SU-DHL-6 (cell line): Measurements from ENCODE around the gene ACAN.

ENCODE experiments used
- H2AFZ ChIP-seq: fragments of 200-600 bp; sonication (generic); 2 replicates; pipeline ENCODE4 v1.6.1; 2014; ENCODE audit warnings: low read depth, mild to moderate bottlenecking, moderate library complexity, mixed read lengths, antibody characterized with exemption, low read length; ENCODE audit not compliant: severe bottlenecking
- H3F3A ChIP-seq: fragments of 200-600 bp; shearing (Covaris generic); 2 replicates; pipeline ENCODE4 v1.6.0; 2016; ENCODE audit warnings: antibody characterized with exemption, mild to moderate bottlenecking; ENCODE audit not compliant: insufficient read depth
- H3K27ac ChIP-seq: fragments of 200-600 bp; sonication (generic); 2 replicates; pipeline ENCODE4 v1.5.1; 2016; ENCODE audit warnings: low read depth, mild to moderate bottlenecking, low read length, moderate library complexity, mixed read lengths
- H3K27me3 ChIP-seq: fragments of 200-600 bp; sonication (generic), shearing (Covaris generic); 2 replicates; pipeline ENCODE4 v1.6.0; 2014; ENCODE audit warnings: mild to moderate bottlenecking, low read length
- H3K36me3 ChIP-seq: fragments of 200-600 bp; sonication (generic); 2 replicates; pipeline ENCODE4 v1.6.1; 2014; ENCODE audit warnings: mild to moderate bottlenecking, low read length, mixed read lengths
- H3K4me2 ChIP-seq: fragments of 300-600, 200-600 bp; shearing (Covaris generic), sonication (generic); 2 replicates; pipeline ENCODE4 v1.6.0; 2014; ENCODE audit warnings: low read length, low read depth, mild to moderate bottlenecking; ENCODE audit not compliant: poor library complexity, severe bottlenecking
- H3K4me3 ChIP-seq: fragments of 200-600 bp; sonication (generic); 2 replicates; pipeline ENCODE4 v1.5.1; 2014; ENCODE audit warnings: antibody characterized with exemption, low read length, mild to moderate bottlenecking, mixed read lengths; ENCODE audit not compliant: insufficient read depth, poor library complexity, severe bottlenecking
- H3K79me2 ChIP-seq: fragments of 200-600 bp; sonication (generic); 2 replicates; pipeline ENCODE4 v1.6.1; 2014; ENCODE audit warnings: mild to moderate bottlenecking, low read length, moderate library complexity; ENCODE audit not compliant: insufficient read depth
- H3K9ac ChIP-seq: fragments of 200-600 bp; sonication (generic); 2 replicates; pipeline ENCODE4 v1.7.0; 2014; ENCODE audit warnings: mild to moderate bottlenecking, low read length
- H3K9me2 ChIP-seq: fragments of 200-600 bp; sonication (generic); replicated peaks from 2 replicates; pipeline ENCODE4 v1.6.1; 2014; ENCODE audit warnings: low read length; ENCODE audit not compliant: insufficient read depth
- H3K9me3 ChIP-seq: fragments of 200-600 bp; sonication (generic); 2 replicates; pipeline ENCODE4 v1.6.1; 2014; ENCODE audit warnings: low read length, mixed read lengths; ENCODE audit not compliant: insufficient read depth
- H4K20me1 ChIP-seq: fragments of 200-600 bp; sonication (generic); 2 replicates; pipeline ENCODE4 v1.6.1; 2014; ENCODE audit warnings: low read depth, mild to moderate bottlenecking, antibody characterized with exemption, low read length, moderate library complexity, mixed read lengths
- EZH2phosphoT487 ChIP-seq: fragments of 200-600 bp; sonication (generic), shearing (Covaris generic); conservative IDR thresholded peaks from 2 replicates; pipeline ENCODE4 v1.6.1; 2018; ENCODE audit warnings: mild to moderate bottlenecking, antibody characterized with exemption, low read length, moderate library complexity, mixed read lengths
- TF ChIP-seq, protein P1 (sequence below): fragments of 200-600 bp; sonication (generic); IDR thresholded peaks from one replicate; pipeline ENCODE4 v1.5.1; 2017; ENCODE audit warnings: antibody characterized with exemption, mild to moderate bottlenecking, low read length, moderate library complexity; ENCODE audit not compliant: insufficient read depth, poor library complexity, severe bottlenecking

The ACAN gene

DNA sequence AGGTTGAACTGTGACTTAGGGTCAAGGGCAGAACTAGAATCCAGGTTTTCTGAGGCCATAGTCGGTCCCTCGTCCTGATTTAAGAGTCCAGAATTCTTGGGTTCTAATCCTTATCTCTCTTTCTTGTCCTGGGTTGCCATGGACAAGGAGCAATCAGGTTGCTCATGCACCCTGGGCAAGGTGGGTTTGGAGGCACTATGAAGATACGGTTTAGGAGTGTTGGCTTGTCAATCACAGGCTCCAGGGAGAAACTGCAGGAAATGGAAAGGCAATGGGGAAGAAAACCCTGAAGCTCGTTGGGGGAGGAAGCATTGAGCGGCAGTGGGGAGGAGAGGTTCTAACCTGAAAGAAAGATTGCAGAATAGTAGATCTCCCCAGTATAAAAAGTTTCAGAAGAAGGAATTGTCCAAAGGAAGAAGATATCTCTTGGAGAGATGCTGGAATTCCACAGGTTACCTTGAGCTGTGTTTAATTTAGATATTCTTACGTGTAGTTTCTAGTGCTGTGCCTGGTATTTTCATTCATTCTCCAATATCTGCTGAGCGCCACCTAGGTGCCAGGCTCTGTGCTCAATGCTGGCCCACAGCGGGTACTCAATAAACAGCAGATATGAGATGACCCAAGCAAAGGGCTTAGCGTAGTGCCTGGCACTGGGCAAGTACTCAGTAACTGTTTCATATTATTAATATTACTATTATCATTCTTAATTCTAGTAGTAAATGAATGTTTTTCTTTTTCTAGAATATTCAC lies 2.0 kb downstream of the ACAN start:
- H3K9me3 ChIP-seq = no peaks in the 10 kb centered on the region
- no peak overlapping the region for H3K27ac ChIP-seq
- no peaks in the 10 kb centered on the region for H3K79me2 ChIP-seq
- H2AFZ ChIP-seq = no peak overlapping the region
- TF ChIP-seq, protein P1, sequence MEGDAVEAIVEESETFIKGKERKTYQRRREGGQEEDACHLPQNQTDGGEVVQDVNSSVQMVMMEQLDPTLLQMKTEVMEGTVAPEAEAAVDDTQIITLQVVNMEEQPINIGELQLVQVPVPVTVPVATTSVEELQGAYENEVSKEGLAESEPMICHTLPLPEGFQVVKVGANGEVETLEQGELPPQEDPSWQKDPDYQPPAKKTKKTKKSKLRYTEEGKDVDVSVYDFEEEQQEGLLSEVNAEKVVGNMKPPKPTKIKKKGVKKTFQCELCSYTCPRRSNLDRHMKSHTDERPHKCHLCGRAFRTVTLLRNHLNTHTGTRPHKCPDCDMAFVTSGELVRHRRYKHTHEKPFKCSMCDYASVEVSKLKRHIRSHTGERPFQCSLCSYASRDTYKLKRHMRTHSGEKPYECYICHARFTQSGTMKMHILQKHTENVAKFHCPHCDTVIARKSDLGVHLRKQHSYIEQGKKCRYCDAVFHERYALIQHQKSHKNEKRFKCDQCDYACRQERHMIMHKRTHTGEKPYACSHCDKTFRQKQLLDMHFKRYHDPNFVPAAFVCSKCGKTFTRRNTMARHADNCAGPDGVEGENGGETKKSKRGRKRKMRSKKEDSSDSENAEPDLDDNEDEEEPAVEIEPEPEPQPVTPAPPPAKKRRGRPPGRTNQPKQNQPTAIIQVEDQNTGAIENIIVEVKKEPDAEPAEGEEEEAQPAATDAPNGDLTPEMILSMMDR = no peak
- no peak for TF ChIP-seq EZH2phosphoT487
- H3K4me2 ChIP-seq = no peak overlapping the region
- H4K20me1 ChIP-seq = no peaks in the 10 kb centered on the region
- H3K9me2 ChIP-seq = no peaks in the 10 kb centered on the region
- no peak overlapping the region for H3K9ac ChIP-seq
- H3K27me3 ChIP-seq = no peaks in the 10 kb centered on the region
- no peak overlapping the region for H3K4me3 ChIP-seq
- H3F3A ChIP-seq = no peaks in the 10 kb centered on the region
- no peaks in the 10 kb centered on the region for H3K36me3 ChIP-seq

DNA sequence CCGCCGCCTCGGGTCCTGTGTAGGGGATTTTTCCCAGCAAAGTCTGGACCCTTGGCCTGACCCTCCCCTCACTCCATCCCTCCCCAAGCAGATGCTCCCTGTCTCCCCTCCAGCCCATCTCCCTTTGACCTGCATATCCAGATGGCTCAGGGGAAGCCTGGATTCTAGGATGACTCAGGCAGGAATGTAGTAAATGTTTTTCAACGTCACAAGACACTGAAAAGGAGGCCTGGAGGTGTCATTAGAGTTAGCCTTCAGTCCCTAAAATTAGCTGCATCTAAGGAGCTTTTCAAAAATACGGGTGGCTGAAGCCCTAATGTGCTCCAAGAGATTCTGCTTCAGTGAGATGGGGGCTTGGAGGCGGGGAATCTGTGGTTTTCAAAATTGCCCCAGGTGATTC lies 7.2 kb downstream of the ACAN start:
- Histone ChIP-seq H3K9ac (no peak overlapping the region), H3K9me3 (no peaks in the 10 kb centered on the region), H3K36me3 (no peaks in the 10 kb centered on the region), H3K4me3 (no peak overlapping the region), H2AFZ (no peak overlapping the region), H3K79me2 (no peaks in the 10 kb centered on the region), H3K4me2 (no peak overlapping the region), H3K27me3 (no peaks in the 10 kb centered on the region), H3F3A (no peaks in the 10 kb centered on the region), H4K20me1 (no peaks in the 10 kb centered on the region), H3K27ac (no peak overlapping the region), H3K9me2 (no peaks in the 10 kb centered on the region)
- no peak for TF ChIP-seq EZH2phosphoT487
- TF ChIP-seq, protein P1 = no peak

DNA sequence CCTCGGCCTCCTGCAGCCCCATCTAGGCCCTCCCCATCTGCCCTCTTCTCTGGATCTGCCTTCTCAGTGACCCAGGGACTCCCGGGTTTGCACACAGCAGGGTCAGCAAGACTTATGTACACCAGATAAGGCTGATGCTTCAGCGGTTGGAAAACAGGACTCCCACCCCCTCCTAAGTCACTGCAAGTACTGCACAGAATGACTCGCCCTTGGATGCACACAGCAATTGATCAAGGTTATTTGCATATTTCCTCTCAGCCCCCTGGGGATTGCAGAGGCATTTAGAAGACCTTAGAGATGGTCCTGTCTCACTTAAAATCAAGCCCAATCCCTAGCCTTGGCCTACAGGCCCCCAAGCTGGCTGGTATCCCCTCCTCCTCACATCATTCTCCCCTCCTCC lies 8.9 kb downstream of the ACAN start:
- Histone ChIP-seq H3F3A (no peaks in the 10 kb centered on the region), H3K79me2 (no peaks in the 10 kb centered on the region), H3K4me3 (no peak overlapping the region), H2AFZ (no peak overlapping the region), H3K9ac (no peak overlapping the region), H3K27me3 (no peaks in the 10 kb centered on the region), H3K9me3 (no peaks in the 10 kb centered on the region), H3K4me2 (no peak overlapping the region), H3K9me2 (no peaks in the 10 kb centered on the region), H4K20me1 (no peaks in the 10 kb centered on the region), H3K27ac (no peak overlapping the region), H3K36me3 (no peaks in the 10 kb centered on the region)
- TF ChIP-seq, protein P1 = no peak
- TF ChIP-seq EZH2phosphoT487 = no peak
